SKM-1 treated with dmso at 0.1 percent for 144 hours (cell line): Measurements from ENCODE around the gene FUCA1.
A peak's percentile ranks its signal among the peaks of the same experiment; 100 is the strongest.
"Not testable (repeated sequence)": the region's sequence is repeated elsewhere in the genome, so short reads cannot be mapped to it uniquely, and the experiment has no call there.

ENCODE experiments used
- DNase-seq: peaks from one replicate; lab custom pipeline; 2025; ENCODE audit not compliant: unreplicated experiment; lab: John Stamatoyannopoulos, UW

Gene FUCA1

GRCh38 chr1:23867895-23868556 is at the start of gene FUCA1:
Gene FUCA1, minus strand, starts transcription at chr1:23868290. Its CDS starts 4 bp downstream, at chr1:23868286.
- DNase-seq = peak; percentile 96

GRCh38 chr1:23916209-23917131 is 48.4 kb upstream of the FUCA1 start:
- peak; percentile 91 for DNase-seq

DNA sequence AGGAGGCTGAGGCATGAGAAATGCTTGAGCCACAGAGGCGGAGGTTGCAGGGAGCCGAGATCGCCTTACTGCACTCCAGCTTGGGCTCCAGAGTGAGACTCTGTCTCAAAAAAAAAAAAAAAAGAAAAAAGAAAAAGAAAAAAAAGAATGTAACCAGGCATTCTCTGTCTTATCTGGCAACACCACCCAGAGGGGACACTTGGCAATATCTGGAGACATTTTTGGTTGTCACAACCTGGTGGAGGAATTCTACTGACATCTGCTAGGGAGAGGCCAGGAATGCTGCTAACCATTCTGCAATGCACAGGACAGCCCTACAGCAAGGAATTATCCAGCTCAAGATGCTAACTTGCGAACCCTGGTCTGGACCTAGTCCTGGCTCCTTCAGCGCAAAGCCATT is 47.4 kb upstream of the FUCA1 start:
- DNase-seq = no peak

DNA sequence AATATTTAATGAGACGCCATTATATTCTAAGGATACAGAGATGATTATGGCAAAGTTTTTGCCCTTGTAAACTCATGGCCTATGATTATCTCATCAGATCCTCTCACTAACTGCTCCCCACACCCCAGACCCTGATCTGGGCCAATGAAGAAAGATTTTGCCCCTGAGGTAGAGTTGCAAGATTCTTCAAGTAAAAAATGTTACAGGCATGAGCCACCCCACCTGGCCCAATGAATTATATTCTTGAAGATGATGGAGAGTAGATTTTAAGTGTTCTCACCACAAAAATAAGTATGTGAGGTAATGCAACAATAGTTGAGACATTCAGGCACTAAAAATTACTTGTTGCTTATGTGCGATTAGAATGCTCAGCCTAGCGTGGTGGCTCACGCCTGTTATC is 46.8 kb upstream of the FUCA1 start:
- DNase-seq = no peak

DNA sequence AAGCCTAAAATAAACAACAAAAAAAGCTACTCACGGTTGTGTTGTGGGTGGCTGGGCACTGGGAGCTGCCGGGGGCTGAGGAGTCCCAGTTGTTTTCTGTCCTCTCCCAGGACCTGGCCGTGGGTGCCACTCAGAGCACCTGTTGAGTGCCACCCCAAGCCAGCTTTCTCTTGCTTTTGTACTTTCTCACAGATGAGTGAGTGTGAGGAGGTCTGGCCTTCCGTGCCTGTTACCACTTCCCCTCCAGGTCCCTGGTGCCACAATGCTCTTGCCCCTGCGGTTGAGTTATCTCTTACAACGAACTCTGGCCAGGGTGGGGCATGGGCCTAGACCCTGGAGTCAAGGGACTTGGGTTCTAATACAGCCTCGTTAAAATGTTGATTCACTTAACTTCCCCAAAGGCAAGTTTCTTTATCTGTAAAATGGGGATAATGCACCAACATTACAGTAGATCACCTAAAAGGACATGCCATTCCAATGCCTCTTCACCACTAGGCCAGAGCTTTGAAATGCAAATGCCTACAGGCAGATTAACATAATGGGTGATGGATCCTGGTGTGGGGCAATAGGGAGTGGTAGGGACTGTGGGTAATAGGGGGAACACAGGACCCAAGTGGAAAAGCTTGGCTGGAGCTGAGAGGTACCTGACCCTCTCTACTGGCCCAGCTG is 45.3 kb upstream of the FUCA1 start, which contains the start of gene CNR2:
CNR2 (minus strand) TSS at position 151 of the 669 bp plus-strand sequence. CDS start 37,745 bp downstream, outside the sequence.
- peak; percentile 52 for DNase-seq

DNA sequence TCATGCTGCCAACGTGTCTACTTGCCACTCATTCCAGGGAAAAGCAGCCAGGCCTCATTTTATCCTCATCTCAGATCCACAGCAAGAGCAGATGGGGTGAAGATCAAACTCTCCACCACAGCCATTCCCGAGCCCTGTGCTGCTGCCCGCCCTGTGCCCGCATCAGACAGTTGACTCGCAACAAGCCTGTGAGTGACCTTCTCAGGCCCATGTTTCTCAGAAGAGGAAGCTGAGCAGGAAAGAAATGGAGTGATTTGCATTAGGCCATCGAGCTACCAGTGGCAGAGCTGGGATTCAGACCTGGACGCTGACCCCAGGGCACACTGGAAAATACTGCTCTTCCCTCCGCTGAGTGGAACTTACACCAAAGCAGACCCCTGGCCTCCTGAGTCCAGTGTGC is 43.8 kb upstream of the FUCA1 start:
- no peak for DNase-seq

GRCh38 chr1:23910553-23911246 is 42.6 kb upstream of the FUCA1 start:
- DNase-seq = no peak

DNA sequence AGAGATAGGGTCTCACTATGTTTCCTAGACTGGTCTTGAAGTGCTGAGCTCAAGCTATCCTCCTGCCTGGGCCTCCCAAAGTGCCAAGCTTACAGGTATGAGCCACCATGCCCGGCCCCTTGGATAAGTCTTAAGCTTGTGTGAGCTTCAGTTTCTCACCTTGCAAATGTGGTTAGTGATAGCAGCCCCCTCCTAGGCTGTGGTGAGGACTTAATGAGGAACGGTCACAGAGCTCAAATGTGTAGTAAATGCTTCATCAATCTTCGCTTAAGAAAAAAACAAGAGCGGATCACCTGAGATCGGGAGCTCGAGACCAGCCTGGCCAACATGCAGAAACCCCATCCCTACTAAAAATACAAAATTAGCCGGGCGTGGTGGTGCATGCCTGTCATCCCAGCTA is 42.1 kb upstream of the FUCA1 start:
- DNase-seq = no peak

DNA sequence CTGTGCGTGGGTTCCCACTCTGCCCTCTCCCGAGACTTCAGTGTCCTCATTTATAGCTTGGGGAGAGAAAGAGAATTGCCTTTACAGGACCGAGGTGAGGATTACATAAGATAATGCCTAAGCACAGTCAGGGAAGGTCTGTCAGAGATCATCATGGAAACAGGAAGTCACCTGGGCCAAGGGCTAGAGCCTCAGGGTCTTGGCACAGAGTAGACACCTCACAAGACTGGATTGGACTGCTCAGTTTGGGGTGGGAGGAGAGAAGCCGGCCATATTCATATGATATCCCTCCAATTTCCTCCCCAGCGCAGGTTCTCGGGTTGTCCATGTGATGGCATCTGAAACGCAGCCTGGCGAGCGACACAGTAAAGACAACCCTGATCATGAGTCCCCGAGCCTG is 41.3 kb upstream of the FUCA1 start:
- DNase-seq = no peak

GRCh38 chr1:23908453-23909341 is 40.6 kb upstream of the FUCA1 start:
- peak; percentile 85 for DNase-seq

- no peak for DNase-seq
Measured at GRCh38 chr1:23906731-23907130, 38.6 kb upstream of the FUCA1 start.

- DNase-seq = no peak
Measured at GRCh38 chr1:23905461-23906025, 37.5 kb upstream of the FUCA1 start.

DNA sequence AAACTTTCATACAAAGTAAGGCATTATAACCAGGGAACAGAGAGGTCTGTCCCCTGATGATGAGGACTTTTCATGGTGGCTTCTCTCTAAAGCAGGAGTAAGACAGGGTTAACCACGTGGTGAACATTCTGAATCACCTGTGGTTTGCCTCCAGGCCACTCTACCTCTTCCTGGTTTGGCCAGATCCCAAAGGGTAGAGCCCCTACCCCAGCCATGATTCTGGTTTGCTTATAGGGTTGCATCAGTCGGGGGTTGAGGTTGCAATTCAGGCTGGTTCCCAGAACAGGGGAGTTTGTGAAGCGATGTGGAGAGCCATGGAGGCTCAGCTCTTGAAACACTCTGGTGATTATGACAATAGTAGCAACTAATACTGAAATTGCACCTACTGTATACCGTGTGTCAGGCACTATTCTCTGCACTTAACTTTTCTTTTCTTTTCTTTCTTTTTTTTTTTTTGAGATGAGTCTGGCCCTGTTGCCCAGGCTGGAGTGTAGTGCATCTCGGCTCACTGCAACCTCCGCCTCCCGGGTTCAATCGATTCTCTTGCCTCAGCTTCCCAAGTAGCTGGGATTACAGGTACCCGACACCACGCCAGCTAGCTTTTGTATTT is 36.8 kb upstream of the FUCA1 start:
- no peak for DNase-seq

DNA sequence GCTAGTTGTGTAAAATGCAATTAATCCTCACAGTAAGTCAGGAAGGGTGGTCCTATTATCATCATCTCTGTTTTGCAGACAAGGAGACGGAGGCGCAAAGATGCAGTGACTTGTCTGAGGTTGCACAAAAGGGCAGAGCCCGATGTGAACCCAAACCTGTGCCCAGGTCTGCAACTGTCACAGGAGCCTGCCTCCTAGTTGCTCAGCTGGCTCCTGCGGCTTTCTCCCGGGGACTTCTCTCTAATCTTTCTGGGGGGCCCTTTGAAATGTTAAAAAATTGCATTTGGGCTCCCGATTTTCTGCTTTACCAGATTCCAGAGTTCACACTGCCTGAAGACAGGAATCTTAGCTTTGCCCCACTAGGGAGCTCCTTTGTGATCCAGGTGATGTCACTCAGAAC is 35.7 kb upstream of the FUCA1 start:
- DNase-seq = no peak

GRCh38 chr1:23902321-23903278 is 34.5 kb upstream of the FUCA1 start:
- DNase-seq = no peak

- DNase-seq = not testable (repeated sequence)
Measured at GRCh38 chr1:23900017-23900416, 31.9 kb upstream of the FUCA1 start.

DNA sequence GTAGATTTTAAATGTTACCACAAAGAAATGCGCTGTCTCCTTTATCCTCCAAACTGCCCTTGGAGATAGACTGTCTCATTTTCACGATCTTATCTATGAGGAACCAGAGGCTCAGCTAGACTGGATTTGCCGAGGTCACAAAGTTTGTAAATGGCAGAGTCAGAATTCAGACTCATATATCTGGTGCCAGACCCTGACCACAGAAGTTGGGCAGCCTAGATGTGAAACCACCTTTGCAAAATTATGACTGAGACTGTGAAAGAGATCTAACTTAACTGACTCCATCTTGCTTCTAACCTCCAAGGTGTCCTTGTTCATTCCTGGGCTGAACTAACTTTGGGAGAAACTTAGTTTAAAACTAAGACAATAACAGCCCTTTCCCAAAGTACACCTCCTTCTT is 31.0 kb upstream of the FUCA1 start:
- DNase-seq = peak; percentile 48

DNA sequence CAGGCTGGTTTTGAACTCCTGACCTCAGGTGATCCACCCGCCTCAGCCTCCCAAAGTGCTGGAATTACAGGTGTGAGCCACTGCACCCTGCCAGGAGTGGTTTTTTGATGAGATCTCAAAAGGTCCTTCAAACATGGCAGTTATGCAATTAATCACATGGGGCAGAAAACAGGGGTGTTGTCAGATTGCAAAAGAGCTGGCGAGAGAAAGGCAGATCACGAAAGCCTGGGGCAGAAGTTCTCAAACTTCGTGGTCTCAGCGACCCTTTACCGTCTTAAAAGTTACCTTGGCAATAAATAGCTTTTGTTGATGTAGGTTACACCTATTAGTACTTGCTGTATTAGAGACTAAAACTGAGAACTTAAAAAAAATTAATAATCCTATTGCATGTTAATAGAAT is 29.0 kb upstream of the FUCA1 start:
- DNase-seq = peak; percentile 24
